GM20431 (cell line): ENCODE data around the gene CDC42BPB.

ENCODE experiments used
- in situ Hi-C: fragments of 300-500 bp; cut with MseI, MboI; formaldehyde crosslinking; loops from one replicate; pipeline ENCODE4 v1.15.0; 2020; ENCODE audit warnings: low sequenced_read_pairs; ENCODE audit not compliant: unreplicated experiment

Gene CDC42BPB

DNA sequence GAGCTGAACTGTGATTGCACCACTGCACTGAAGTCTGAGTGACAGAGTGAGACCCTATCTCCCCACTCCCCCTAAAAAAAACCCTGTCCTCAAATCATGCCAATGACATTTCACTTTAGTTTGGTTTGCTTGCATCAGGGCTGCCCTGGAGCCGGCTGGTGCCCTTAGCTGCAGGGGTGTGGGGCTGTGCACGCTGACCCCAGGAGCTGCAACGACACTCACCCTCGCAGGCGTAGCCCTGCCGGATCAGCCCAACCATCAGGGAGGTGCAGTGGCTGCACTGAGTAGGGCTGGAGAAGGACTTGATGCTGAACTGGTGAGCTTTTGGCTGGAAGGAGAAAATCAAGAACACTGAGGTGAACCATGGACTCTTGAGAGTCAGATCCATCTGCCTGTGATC, 105.1 kb downstream of the CDC42BPB start:
- in situ Hi-C loops, result no loop called here

- in situ Hi-C loops, result no loop called here
Observed at GRCh38 chr14:102951799-102952198, 105.5 kb downstream of the CDC42BPB start.

GRCh38 chr14:102951034-102951433, 106.3 kb downstream of the CDC42BPB start:
- in situ Hi-C loops, result no loop called here

DNA sequence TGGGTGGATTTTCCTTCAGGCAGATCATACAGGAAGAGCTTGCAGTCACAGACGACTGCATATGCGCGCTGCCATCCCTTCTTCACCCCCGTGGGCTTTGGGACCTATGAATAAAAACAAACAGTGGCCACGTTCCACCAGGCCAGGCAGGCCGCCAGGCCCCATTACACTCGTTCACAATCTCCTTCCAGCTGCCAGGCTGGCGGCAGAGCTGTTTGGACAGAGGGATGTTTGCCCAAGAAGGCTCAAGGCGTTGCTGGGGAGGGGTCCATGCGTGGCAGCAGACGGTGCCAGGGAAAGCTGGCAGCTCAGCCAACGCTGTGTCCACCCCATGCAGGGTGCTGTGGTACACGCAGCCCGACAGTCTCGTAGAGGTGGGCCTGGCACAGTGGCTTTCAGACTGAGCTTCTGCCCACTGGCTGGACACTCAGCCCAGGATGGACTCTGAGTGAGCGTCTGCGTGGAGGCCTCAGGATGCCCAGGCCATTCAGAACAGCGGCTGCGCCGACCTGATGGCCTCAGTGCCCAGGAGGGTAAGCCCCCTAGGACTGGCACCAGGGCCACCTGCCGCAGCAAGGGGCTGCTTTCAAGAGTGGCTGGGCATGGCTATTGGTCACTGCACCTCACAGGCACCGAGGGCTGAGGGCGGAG, 107.4 kb downstream of the CDC42BPB start:
- in situ Hi-C loops, result no loop called here

GRCh38 chr14:102949062-102949800, 108.1 kb downstream of the CDC42BPB start:
- in situ Hi-C loops, result no loop called here

GRCh38 chr14:102948698-102949061, 108.7 kb downstream of the CDC42BPB start:
- in situ Hi-C loops, result no loop called here

- in situ Hi-C loops, result no loop called here
Observed at GRCh38 chr14:102947321-102948103, 109.8 kb downstream of the CDC42BPB start.

GRCh38 chr14:102945346-102946130, 111.8 kb downstream of the CDC42BPB start:
- in situ Hi-C loops, result no loop called here

DNA sequence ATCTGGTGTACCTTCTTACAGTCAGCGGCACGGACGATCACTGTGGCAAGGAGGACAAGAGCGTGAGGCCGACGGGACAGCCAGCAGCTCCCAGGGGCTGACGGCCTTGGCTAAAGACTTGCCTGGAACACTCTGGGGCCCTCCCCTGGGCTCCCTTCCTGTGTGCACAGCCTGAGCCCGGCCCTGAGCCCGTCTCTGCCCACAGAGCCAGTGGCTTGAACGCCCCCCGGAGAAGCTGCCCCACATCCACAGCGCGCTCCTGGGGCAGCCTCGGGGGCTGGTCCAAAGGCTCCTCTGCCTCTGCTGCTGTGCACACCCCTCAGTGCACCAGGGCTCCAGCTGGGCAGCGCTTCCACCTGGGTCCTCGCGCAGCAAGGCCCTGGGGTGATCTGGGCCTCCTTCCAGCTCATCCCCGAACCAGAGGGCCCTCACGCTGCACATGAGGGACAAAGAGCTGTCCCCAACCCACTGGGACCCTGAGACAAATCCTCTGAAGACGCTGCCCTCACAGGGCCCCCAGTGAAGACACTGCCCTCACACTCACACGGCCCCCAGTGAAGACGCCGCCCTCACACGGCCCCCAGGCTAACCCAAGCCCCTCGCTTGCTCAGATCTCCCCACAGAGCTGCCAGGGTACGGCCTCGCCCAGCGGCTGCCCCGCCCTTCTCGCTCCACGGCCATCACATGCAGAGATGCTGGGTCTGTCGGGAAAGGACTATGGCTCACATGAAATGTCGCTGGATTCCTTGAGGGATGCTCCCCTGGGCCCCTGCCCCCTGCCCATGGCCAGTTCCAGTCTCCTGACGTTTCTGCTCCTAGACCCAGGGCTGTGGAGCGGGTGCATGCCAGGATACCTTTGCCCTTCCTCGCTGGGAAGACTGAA, 112.7 kb downstream of the CDC42BPB start:
- in situ Hi-C loops, result no loop called here

- in situ Hi-C loops, result no loop called here
Observed at GRCh38 chr14:102943979-102944378, 113.4 kb downstream of the CDC42BPB start.

DNA sequence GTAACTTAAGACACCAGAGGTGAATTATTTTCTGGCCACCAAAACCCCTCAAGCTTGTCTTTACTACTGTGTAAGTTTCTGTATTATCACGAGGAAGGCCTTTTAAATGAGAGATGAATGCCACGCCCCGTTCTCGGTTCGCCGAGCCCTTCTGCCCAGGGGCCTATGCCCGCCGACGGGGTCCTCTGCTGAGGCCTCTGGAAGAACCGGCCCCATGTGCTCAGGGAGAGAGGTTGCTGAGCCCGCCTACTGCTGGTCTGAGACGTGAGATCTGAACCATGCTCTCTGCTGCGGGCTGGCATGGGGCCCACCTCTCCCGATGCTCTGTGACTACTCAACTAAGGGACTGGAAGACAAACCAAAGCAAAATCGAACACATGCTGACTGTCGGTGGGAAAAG, 113.9 kb downstream of the CDC42BPB start:
- in situ Hi-C loops, result no loop called here

- in situ Hi-C loops, result no loop called here
Observed at GRCh38 chr14:102942069-102942468, 115.3 kb downstream of the CDC42BPB start.

DNA sequence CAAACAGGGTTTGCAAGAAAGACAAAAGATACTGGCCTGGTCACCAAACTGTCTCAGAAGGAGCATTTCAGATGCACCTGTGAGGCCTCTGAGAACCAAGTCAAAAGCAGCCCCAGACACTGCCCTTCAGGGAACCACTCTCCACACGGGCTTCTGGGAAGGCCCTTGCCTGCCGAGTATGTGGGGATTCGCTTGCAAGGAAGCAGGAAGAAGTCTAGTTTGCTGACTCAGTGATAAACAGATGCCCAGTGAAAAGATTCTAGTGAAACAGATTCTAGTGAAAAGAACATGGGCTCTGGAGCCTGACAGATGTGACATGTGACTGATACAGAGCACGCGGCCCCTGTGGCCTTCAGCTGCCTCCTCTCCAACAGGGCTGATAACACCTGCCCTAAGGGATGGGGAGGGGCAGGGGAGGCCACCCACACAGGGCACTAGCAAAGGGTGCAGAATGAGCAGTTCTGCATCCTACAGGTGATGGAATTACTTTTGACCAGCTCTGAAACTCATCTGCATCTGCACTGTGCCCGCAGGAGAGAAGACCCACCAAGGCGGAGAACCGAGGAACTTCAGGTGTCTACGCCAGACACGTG, 115.8 kb downstream of the CDC42BPB start:
- in situ Hi-C loops, result no loop called here

GRCh38 chr14:102940729-102941362, 116.5 kb downstream of the CDC42BPB start:
- in situ Hi-C loops, result no loop called here

DNA sequence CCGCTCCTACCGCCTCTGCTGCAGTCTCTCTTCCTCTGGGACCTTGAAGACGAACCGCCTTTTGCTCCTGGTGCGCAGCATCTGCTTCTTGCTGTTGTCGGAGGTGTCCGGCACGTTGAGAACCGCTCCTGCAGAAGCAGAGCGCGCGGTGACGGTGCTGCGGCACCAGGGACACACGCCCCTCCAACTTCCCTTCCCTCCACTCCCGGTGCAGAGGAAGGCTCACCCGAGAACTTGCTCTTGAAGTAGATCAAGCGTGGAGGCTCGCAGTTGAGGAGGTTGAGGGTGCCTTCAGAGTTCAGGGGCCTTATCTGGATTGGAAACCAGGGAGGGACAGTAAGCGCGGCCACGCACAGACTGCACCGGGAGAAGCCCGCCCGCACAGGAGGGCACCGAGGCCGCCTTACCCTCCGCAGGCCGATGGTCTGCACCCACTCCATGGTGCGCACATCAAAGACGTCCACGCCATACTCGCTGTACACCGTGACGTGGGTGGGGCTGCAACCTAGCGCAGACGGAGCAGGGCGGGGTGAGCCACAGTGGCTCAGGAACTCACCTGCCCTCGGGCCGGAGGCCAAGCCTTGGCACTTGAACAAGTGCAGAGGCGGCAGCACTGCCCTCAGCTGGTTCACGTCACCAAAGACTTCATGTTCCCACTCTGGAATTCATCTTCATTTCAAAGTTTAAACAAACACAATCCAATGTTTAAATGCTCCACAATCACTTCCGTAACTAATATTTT, 117.4 kb downstream of the CDC42BPB start:
- in situ Hi-C loops, result no loop called here

- in situ Hi-C loops, result no loop called here
Observed at GRCh38 chr14:102939329-102939728, 118.0 kb downstream of the CDC42BPB start.

DNA sequence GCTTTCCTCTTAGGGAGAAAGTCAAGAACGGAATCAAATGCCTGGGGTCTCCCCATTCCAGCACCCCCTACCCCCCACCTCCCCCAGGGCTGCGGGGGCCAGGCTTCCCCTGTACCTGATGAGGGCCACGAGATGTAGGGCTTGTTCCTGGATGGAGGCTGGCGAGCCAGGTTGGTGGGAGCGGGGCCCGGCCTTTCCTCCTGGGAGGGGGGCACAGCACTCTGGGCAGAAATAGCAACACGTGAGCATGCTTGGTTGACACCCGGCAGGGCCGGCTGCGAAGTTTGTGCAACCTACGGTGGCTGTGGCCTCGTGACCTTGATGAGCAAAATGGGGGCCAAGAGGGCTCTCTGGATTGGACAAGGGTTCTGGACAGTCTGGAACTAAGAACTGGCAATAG, 119.2 kb downstream of the CDC42BPB start:
- in situ Hi-C loops, result no loop called here
